WTC11 (cell line): ENCODE results near the gene CLEC4M. TPM values are rescaled to one million over a fixed set of nuclear protein-coding genes. Genes with fewer than 3 reads are reported as not detected.

Experiments
- ATAC-seq: fragments of 200-7000 bp; cut with Tn5 transposase; 2 replicates; pipeline ENCODE4 v1.10.0; 2021; ENCODE audit warnings: mild to moderate bottlenecking, moderate library complexity
- Bru-seq: library from RNA; stranded (reverse); fragments of 400-500 nt; gene quantifications from one replicate; lab custom pipeline; 2021; lab: Mats Ljungman, UMichigan
- CTCF ChIA-PET: fragments of 300-600 bp; sonication (Branson Sonifier 250); formaldehyde crosslinking; loops from one replicate; lab custom pipeline; 2021; ENCODE audit warnings: antibody characterized with exemption; lab: Charles Lee
- POLR2A ChIA-PET: fragments of 350-600 bp; sonication (Branson Sonifier 250); formaldehyde crosslinking; loops from one replicate; lab custom pipeline; 2021; ENCODE audit warnings: antibody characterized with exemption; lab: Charles Lee
- DNase-seq: peaks from one replicate; pipeline ENCODE4 v3.0.0; 2021; ENCODE audit warnings: low spot score
- H3K27ac Mint-ChIP-seq: 2 replicates; pipeline ENCODE4 v1.8.0; 2021; ENCODE audit warnings: mixed read lengths
- H3K27me3 Mint-ChIP-seq: 2 replicates; pipeline ENCODE4 v1.8.0; 2021; ENCODE audit warnings: low read depth, mild to moderate bottlenecking, moderate library complexity, mixed read lengths
- H3K36me3 Mint-ChIP-seq: 2 replicates; pipeline ENCODE4 v1.8.0; 2021; ENCODE audit warnings: mixed read lengths
- H3K4me1 Mint-ChIP-seq: 2 replicates; pipeline ENCODE4 v1.8.0; 2022; ENCODE audit warnings: mixed read lengths
- H3K4me3 Mint-ChIP-seq: 2 replicates; pipeline ENCODE4 v1.8.0; 2021; ENCODE audit warnings: mild to moderate bottlenecking, moderate library complexity, mixed read lengths
- H3K9me3 Mint-ChIP-seq: 2 replicates; pipeline ENCODE4 v1.8.0; 2021; ENCODE audit warnings: mixed read lengths
- AR ChIP-seq: fragments of 250-450 bp; sonication (Bioruptor Pico); IDR thresholded peaks from 2 replicates; pipeline ENCODE4 v1.9.0; 2021; ENCODE audit warnings: mild to moderate bottlenecking
- ATF1 ChIP-seq: sonication (generic); formaldehyde crosslinking; IDR thresholded peaks from 2 replicates; pipeline ENCODE4 v1.8.1; 2023; ENCODE audit warnings: mild to moderate bottlenecking, moderate library complexity, missing genetic modification reagents
- CREM ChIP-seq: sonication (generic); formaldehyde crosslinking; IDR thresholded peaks from 2 replicates; pipeline ENCODE4 v1.8.1; 2022; ENCODE audit warnings: mild to moderate bottlenecking, missing genetic modification reagents, moderate library complexity
- ELF4 ChIP-seq: sonication (generic); formaldehyde crosslinking; IDR thresholded peaks from 2 replicates; pipeline ENCODE4 v1.8.1; 2022; ENCODE audit warnings: low read depth, mild to moderate bottlenecking, moderate library complexity, missing genetic modification reagents
- ESRRA ChIP-seq: sonication (generic); formaldehyde crosslinking; IDR thresholded peaks from 2 replicates; pipeline ENCODE4 v1.8.1; 2022; ENCODE audit warnings: mild to moderate bottlenecking, missing genetic modification reagents, borderline replicate concordance
- FOXP4 ChIP-seq: sonication (generic); formaldehyde crosslinking; IDR thresholded peaks from 2 replicates; pipeline ENCODE4 v1.8.0; 2022; ENCODE audit warnings: mild to moderate bottlenecking, missing genetic modification reagents
- GABPB1 ChIP-seq: sonication (generic); formaldehyde crosslinking; IDR thresholded peaks from 2 replicates; pipeline ENCODE4 v1.8.1; 2023; ENCODE audit warnings: mild to moderate bottlenecking, missing genetic modification reagents
- HMGA2 ChIP-seq: fragments of 250-450 bp; sonication (Bioruptor Pico); IDR thresholded peaks from 2 replicates; pipeline ENCODE4 v1.4.0; 2021; ENCODE audit warnings: mild to moderate bottlenecking, moderate library complexity
- HMGXB4 ChIP-seq: sonication (generic); formaldehyde crosslinking; IDR thresholded peaks from 2 replicates; pipeline ENCODE4 v1.8.1; 2023; ENCODE audit warnings: mild to moderate bottlenecking, moderate library complexity, missing genetic modification reagents
- IRF2 ChIP-seq: sonication (generic); formaldehyde crosslinking; IDR thresholded peaks from 2 replicates; pipeline ENCODE4 v1.8.0; 2022; ENCODE audit warnings: low read depth, missing genetic modification reagents, borderline replicate concordance
- KAT7 ChIP-seq: sonication (generic); formaldehyde crosslinking; IDR thresholded peaks from 2 replicates; pipeline ENCODE4 v1.8.1; 2023; ENCODE audit warnings: missing genetic modification reagents, mild to moderate bottlenecking, borderline replicate concordance
- MXD4 ChIP-seq: fragments of 250-450 bp; sonication (Bioruptor Pico); IDR thresholded peaks from 2 replicates; pipeline ENCODE4 v1.8.0; 2021; ENCODE audit warnings: mild to moderate bottlenecking, moderate library complexity, borderline replicate concordance
- NFE2L1 ChIP-seq: sonication (generic); formaldehyde crosslinking; IDR thresholded peaks from 2 replicates; pipeline ENCODE4 v1.8.1; 2023; ENCODE audit warnings: missing genetic modification reagents
- NR1H2 ChIP-seq: sonication (generic); formaldehyde crosslinking; IDR thresholded peaks from 2 replicates; pipeline ENCODE4 v1.9.0; 2021; ENCODE audit warnings: mild to moderate bottlenecking, moderate library complexity, missing genetic modification reagents
- PRRX2 ChIP-seq: fragments of 250-450 bp; sonication (Bioruptor Pico); IDR thresholded peaks from 2 replicates; pipeline ENCODE4 v1.8.0; 2021; ENCODE audit warnings: mild to moderate bottlenecking
- RORB ChIP-seq: fragments of 250-450 bp; sonication (Bioruptor Pico); IDR thresholded peaks from 2 replicates; pipeline ENCODE4 v1.9.0; 2021; ENCODE audit warnings: mild to moderate bottlenecking
- SOX15 ChIP-seq: fragments of 250-450 bp; sonication (Bioruptor Pico); IDR thresholded peaks from 2 replicates; pipeline ENCODE4 v1.9.0; 2021; ENCODE audit warnings: mild to moderate bottlenecking
- TCF7 ChIP-seq: sonication (generic); formaldehyde crosslinking; IDR thresholded peaks from 2 replicates; pipeline ENCODE4 v1.8.0; 2022; ENCODE audit warnings: mild to moderate bottlenecking, low read depth, missing genetic modification reagents, moderate library complexity
- TEAD1 ChIP-seq: sonication (generic); formaldehyde crosslinking; IDR thresholded peaks from 2 replicates; pipeline ENCODE4 v1.8.0; 2022; ENCODE audit warnings: mild to moderate bottlenecking, missing genetic modification reagents
- ZMAT4 ChIP-seq: fragments of 250-450 bp; sonication (Bioruptor Pico); IDR thresholded peaks from 2 replicates; pipeline ENCODE4 v1.9.0; 2021; ENCODE audit warnings: mild to moderate bottlenecking
- ZNF138 ChIP-seq: sonication (generic); formaldehyde crosslinking; conservative IDR thresholded peaks from 2 replicates; pipeline ENCODE4 v1.8.1; 2022; ENCODE audit warnings: mild to moderate bottlenecking, moderate library complexity, missing genetic modification reagents
- ZNF396 ChIP-seq: fragments of 250-450 bp; sonication (Bioruptor Pico); IDR thresholded peaks from 2 replicates; pipeline ENCODE4 v1.8.0; 2021; ENCODE audit warnings: mild to moderate bottlenecking, moderate library complexity, borderline replicate concordance
- ZNF671 ChIP-seq: fragments of 250-450 bp; sonication (Bioruptor Pico); IDR thresholded peaks from 2 replicates; pipeline ENCODE4 v1.8.0; 2021; ENCODE audit warnings: mild to moderate bottlenecking
- long read RNA-seq, 3 experiments: library from RNA in 1 of 3; library from capped mRNA in 1 of 3; library from polyadenylated mRNA in 1 of 3; unstranded in 2 of 3; stranded (forward) in 1 of 3; transcript quantifications; one replicate each; pipeline ENCODE4 v2.0.0, GENCODE V29; 2021
- total RNA-seq: library from RNA; stranded (reverse); gene quantifications from 3 replicates; pipeline ENCODE4 v1.2.3, GENCODE V29; 2021
- TF ChIP-seq, protein P1 (sequence below): sonication (generic); formaldehyde crosslinking; IDR thresholded peaks from 2 replicates; pipeline ENCODE4 v1.8.0; 2023; ENCODE audit warnings: missing genetic modification reagents
- TF ChIP-seq, protein P2 (sequence below): sonication (generic); formaldehyde crosslinking; IDR thresholded peaks from 2 replicates; pipeline ENCODE4 v1.8.1; 2022; ENCODE audit warnings: low read depth, mild to moderate bottlenecking, moderate library complexity, missing genetic modification reagents, borderline replicate concordance
- TF ChIP-seq, protein P3 (sequence below): fragments of 250-450 bp; sonication (Bioruptor Pico); IDR thresholded peaks from 2 replicates; pipeline ENCODE4 v2.1.2; 2022; ENCODE audit warnings: mild to moderate bottlenecking, moderate library complexity

The CLEC4M gene
- not detected in 3 replicates for total RNA-seq
- not detected for Bru-seq, nascent RNA
- long read RNA-seq, experiment 1, result 0 reads
- long read RNA-seq, experiment 2, result 0 reads
- long read RNA-seq, experiment 3, result 0 reads

DNA sequence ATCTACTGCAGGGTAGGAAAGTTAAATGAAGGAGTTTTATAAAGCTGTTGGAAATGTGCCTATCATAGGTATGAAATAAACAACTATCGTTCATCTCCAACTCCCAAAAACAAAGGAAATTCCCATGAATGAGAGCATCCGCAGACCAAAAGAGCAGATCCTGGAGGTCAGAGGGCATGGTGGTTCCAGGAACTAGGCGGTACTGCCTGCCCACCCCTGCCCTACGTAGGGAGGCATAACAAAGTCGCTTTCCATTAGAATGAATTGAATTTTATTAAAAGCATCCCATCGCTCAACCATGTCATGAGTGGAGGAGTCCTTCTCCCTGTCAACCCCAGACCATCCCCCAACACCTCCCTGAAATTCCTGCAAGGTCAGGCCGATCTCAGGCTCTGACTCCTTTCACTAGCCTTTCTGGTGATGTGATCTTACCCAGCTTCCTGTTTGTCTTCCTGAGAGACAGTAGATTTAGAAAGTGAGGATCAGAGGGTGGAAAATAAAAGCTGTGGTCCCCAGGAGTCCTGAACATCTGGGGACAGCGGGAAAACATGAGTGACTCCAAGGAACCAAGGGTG lies at the start of gene CLEC4M:
TSS of gene CLEC4M (plus strand) at position 525 of the 575 bp plus-strand sequence. CDS start at position 549, 24 bp downstream.
- Mint-ChIP-seq H3K9me3 (peaks cover 46% of the 10 kb centered on the region), H3K4me3 (no peak within 1 kb of the TSS), H3K27ac (no peak within 1 kb of the TSS), H3K27me3 (peaks cover 27% of the 10 kb centered on the region), H3K4me1 (peaks cover 12% of the 10 kb centered on the region), H3K36me3 (peaks cover 23% of the 10 kb centered on the region)
- no peak for ATAC-seq
- TF ChIP-seq CREM (CRISPR knock-in tag) (no peak), KAT7 (no peak), ZNF396 (no peak), ZMAT4 (CRISPR knock-in tag) (no peak), NR1H2 (CRISPR knock-in tag) (no peak), ELF4 (no peak), AR (no peak), GABPB1 (CRISPR knock-in tag) (no peak), IRF2 (CRISPR knock-in tag) (no peak), ATF1 (CRISPR knock-in tag) (no peak), PRRX2 (CRISPR knock-in tag) (no peak), MXD4 (no peak), ZNF138 (CRISPR knock-in tag) (no peak), HMGXB4 (CRISPR knock-in tag) (no peak), TEAD1 (CRISPR knock-in tag) (no peak), TCF7 (CRISPR knock-in tag) (no peak), SOX15 (no peak)
- TF ChIP-seq, protein P1, sequence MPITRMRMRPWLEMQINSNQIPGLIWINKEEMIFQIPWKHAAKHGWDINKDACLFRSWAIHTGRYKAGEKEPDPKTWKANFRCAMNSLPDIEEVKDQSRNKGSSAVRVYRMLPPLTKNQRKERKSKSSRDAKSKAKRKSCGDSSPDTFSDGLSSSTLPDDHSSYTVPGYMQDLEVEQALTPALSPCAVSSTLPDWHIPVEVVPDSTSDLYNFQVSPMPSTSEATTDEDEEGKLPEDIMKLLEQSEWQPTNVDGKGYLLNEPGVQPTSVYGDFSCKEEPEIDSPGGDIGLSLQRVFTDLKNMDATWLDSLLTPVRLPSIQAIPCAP (CRISPR knock-in tag), result no peak
- DNase-seq, result no peak
- CTCF ChIA-PET, result interaction anchor here (0.6 to 0.7 kb wide), 3 partner anchors 37 to 273 kb away, joined by 3 read pairs; no protein-coding TSS in a partner anchor
- POLR2A ChIA-PET, result no interaction called here

GRCh38 chr19:7715671-7716070 lies 47.4 kb upstream of the CLEC4M start:
- DNase-seq (no peak), ATAC-seq (no peak)
- Mint-ChIP-seq H3K27ac (no peak overlapping the region), H3K4me1 (no peaks in the 10 kb centered on the region), H3K9me3 (peaks cover 5% of the 10 kb centered on the region), H3K4me3 (no peak overlapping the region), H3K27me3 (peaks cover 14% of the 10 kb centered on the region), H3K36me3 (no peaks in the 10 kb centered on the region)
- CTCF ChIA-PET, result no interaction called here
- POLR2A ChIA-PET, result no interaction called here
- TF ChIP-seq HMGA2 (no peak), SOX15 (no peak), FOXP4 (CRISPR knock-in tag) (no peak), ZNF671 (CRISPR knock-in tag) (no peak), ESRRA (CRISPR knock-in tag) (no peak), MXD4 (no peak), RORB (no peak), NFE2L1 (no peak)
- TF ChIP-seq, protein P2, sequence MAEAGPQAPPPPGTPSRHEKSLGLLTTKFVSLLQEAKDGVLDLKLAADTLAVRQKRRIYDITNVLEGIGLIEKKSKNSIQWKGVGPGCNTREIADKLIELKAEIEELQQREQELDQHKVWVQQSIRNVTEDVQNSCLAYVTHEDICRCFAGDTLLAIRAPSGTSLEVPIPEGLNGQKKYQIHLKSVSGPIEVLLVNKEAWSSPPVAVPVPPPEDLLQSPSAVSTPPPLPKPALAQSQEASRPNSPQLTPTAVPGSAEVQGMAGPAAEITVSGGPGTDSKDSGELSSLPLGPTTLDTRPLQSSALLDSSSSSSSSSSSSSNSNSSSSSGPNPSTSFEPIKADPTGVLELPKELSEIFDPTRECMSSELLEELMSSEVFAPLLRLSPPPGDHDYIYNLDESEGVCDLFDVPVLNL (CRISPR knock-in tag), result no peak
- TF ChIP-seq, protein P3, sequence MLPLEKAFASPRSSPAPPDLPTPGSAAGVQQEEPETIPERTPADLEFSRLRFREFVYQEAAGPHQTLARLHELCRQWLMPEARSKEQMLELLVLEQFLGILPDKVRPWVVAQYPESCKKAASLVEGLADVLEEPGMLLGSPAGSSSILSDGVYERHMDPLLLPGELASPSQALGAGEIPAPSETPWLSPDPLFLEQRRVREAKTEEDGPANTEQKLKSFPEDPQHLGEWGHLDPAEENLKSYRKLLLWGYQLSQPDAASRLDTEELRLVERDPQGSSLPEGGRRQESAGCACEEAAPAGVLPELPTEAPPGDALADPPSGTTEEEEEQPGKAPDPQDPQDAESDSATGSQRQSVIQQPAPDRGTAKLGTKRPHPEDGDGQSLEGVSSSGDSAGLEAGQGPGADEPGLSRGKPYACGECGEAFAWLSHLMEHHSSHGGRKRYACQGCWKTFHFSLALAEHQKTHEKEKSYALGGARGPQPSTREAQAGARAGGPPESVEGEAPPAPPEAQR (CRISPR knock-in tag), result no peak
